HepG2 (cell line): Measurements from ENCODE around the gene OPRL1. TPM values are rescaled to one million over a fixed set of nuclear protein-coding genes. Genes with fewer than 3 reads are reported as not detected.
A peak's percentile ranks its signal among the peaks of the same experiment; 100 is the strongest.

Experiments used
- CC2D1A ChIP-seq: sonication (generic); formaldehyde crosslinking; IDR thresholded peaks from 2 replicates; pipeline ENCODE4 v1.8.1; 2023; ENCODE audit warnings: mild to moderate bottlenecking, missing genetic modification reagents
- CCAR2 ChIP-seq: fragments of 200-400 bp; formaldehyde crosslinking; optimal IDR thresholded peaks from 2 replicates; pipeline ENCODE3; 2018; ENCODE audit warnings: low read depth, mild to moderate bottlenecking, low read length, moderate library complexity
- FOXJ3 ChIP-seq: sonication (generic); formaldehyde crosslinking; IDR thresholded peaks from 2 replicates; pipeline ENCODE4 v1.4.0; 2020; ENCODE audit warnings: missing genetic modification reagents, mild to moderate bottlenecking, borderline replicate concordance
- GPN1 ChIP-seq: sonication (generic); formaldehyde crosslinking; IDR thresholded peaks from 2 replicates; pipeline ENCODE4 v1.5.1; 2020; ENCODE audit warnings: missing genetic modification reagents, borderline replicate concordance
- KDM2A ChIP-seq: sonication (generic); formaldehyde crosslinking; IDR thresholded peaks from 2 replicates; pipeline ENCODE4 v1.4.0; 2020; ENCODE audit warnings: low read depth, missing genetic modification reagents, borderline replicate concordance
- MAFK ChIP-seq, 2 experiments: IDR thresholded peaks in 1 of 2; conservative IDR thresholded peaks in 1 of 2; 2 replicates each; pipeline ENCODE4 v1.6.1; 2011; ENCODE audit warnings: improper control_type of control experiment in 2 of 2, low read length in 2 of 2
- MEF2D ChIP-seq: sonication (generic); formaldehyde crosslinking; IDR thresholded peaks from 2 replicates; pipeline ENCODE4 v1.5.1; 2020; ENCODE audit warnings: mild to moderate bottlenecking, missing genetic modification reagents
- NFE2L1 ChIP-seq: sonication (generic); formaldehyde crosslinking; IDR thresholded peaks from 2 replicates; pipeline ENCODE4 v1.4.0; 2020; ENCODE audit warnings: missing genetic modification reagents, mild to moderate bottlenecking, borderline replicate concordance
- PLRG1 ChIP-seq: fragments of 450-650 bp; conservative IDR thresholded peaks from 2 replicates; pipeline ENCODE4 v1.6.1; 2016
- RBM39 ChIP-seq: fragments of 200-400 bp; formaldehyde crosslinking; IDR thresholded peaks from one replicate; pipeline ENCODE4 v1.6.1; 2018; ENCODE audit warnings: antibody characterized with exemption, mild to moderate bottlenecking, low read depth, low read length; ENCODE audit not compliant: poor library complexity, severe bottlenecking
- REXO4 ChIP-seq: sonication (generic); formaldehyde crosslinking; IDR thresholded peaks from 2 replicates; pipeline ENCODE4 v1.8.0; 2022; ENCODE audit warnings: missing genetic modification reagents, mild to moderate bottlenecking, borderline replicate concordance
- SMAD9 ChIP-seq: sonication (generic); formaldehyde crosslinking; IDR thresholded peaks from 2 replicates; pipeline ENCODE4 v1.5.1; 2020; ENCODE audit warnings: mild to moderate bottlenecking, missing genetic modification reagents
- SNAPC2 ChIP-seq: sonication (generic); formaldehyde crosslinking; IDR thresholded peaks from 2 replicates; pipeline ENCODE4 v1.8.1; 2022; ENCODE audit warnings: mild to moderate bottlenecking, missing genetic modification reagents
- TCF7L2 ChIP-seq: IDR thresholded peaks from 2 replicates; pipeline ENCODE4 v1.6.1; 2011; ENCODE audit warnings: mild to moderate bottlenecking, low read depth, low read length, moderate library complexity
- TEAD3 ChIP-seq: optimal IDR thresholded peaks from 2 replicates; pipeline ENCODE3; 2016; ENCODE audit warnings: borderline replicate concordance
- ZFP41 ChIP-seq: sonication (generic); formaldehyde crosslinking; IDR thresholded peaks from 2 replicates; pipeline ENCODE4 v1.4.0; 2020; ENCODE audit warnings: mild to moderate bottlenecking, missing genetic modification reagents, borderline replicate concordance
- ZKSCAN8 ChIP-seq: IDR thresholded peaks from 2 replicates; pipeline ENCODE4 v1.6.1; 2016; ENCODE audit warnings: borderline replicate concordance, missing genetic modification reagents, missing compliant biosample characterization
- ZNF235 ChIP-seq: sonication (generic); formaldehyde crosslinking; IDR thresholded peaks from 2 replicates; pipeline ENCODE4 v1.8.1; 2023; ENCODE audit warnings: mild to moderate bottlenecking, missing genetic modification reagents, borderline replicate concordance
- ZNF251 ChIP-seq: sonication (generic); formaldehyde crosslinking; IDR thresholded peaks from 2 replicates; pipeline ENCODE4 v1.9.0; 2021; ENCODE audit warnings: mild to moderate bottlenecking, missing genetic modification reagents
- ZNF253 ChIP-seq: sonication (generic); formaldehyde crosslinking; IDR thresholded peaks from 2 replicates; pipeline ENCODE4 v1.8.0; 2022; ENCODE audit warnings: mild to moderate bottlenecking, missing genetic modification reagents, borderline replicate concordance
- ZNF292 ChIP-seq: sonication (generic); formaldehyde crosslinking; IDR thresholded peaks from 2 replicates; pipeline ENCODE4 v1.8.1; 2022; ENCODE audit warnings: mild to moderate bottlenecking, low read depth, missing genetic modification reagents, borderline replicate concordance
- ZNF34 ChIP-seq: sonication (generic); formaldehyde crosslinking; IDR thresholded peaks from 2 replicates; pipeline ENCODE4 v1.4.0; 2020; ENCODE audit warnings: mild to moderate bottlenecking, missing genetic modification reagents, borderline replicate concordance
- ZNF549 ChIP-seq: sonication (generic); formaldehyde crosslinking; IDR thresholded peaks from 2 replicates; pipeline ENCODE4 v1.5.0; 2020; ENCODE audit warnings: missing genetic modification reagents
- ZNF564 ChIP-seq: sonication (generic); formaldehyde crosslinking; IDR thresholded peaks from 2 replicates; pipeline ENCODE4 v1.8.1; 2023; ENCODE audit warnings: mild to moderate bottlenecking, missing genetic modification reagents
- ZNF572 ChIP-seq: sonication (generic); formaldehyde crosslinking; IDR thresholded peaks from 2 replicates; pipeline ENCODE4 v1.5.1; 2020; ENCODE audit warnings: mild to moderate bottlenecking, missing genetic modification reagents
- ZNF577 ChIP-seq: sonication (generic); formaldehyde crosslinking; IDR thresholded peaks from 2 replicates; pipeline ENCODE4 v1.4.0; 2020; ENCODE audit warnings: mild to moderate bottlenecking, low read depth, missing genetic modification reagents, borderline replicate concordance
- ZNF616 ChIP-seq: sonication (generic); formaldehyde crosslinking; IDR thresholded peaks from 2 replicates; pipeline ENCODE4 v1.5.0; 2020; ENCODE audit warnings: low read depth, mild to moderate bottlenecking, missing genetic modification reagents
- ZNF629 ChIP-seq: sonication (generic); formaldehyde crosslinking; conservative IDR thresholded peaks from 2 replicates; pipeline ENCODE4 v1.5.0; 2020; ENCODE audit warnings: missing genetic modification reagents
- ZNF678 ChIP-seq: sonication (generic); formaldehyde crosslinking; IDR thresholded peaks from 2 replicates; pipeline ENCODE4 v1.4.0; 2020; ENCODE audit warnings: mild to moderate bottlenecking, missing genetic modification reagents
- ZNF746 ChIP-seq: sonication (generic); formaldehyde crosslinking; IDR thresholded peaks from 2 replicates; pipeline ENCODE4 v1.8.0; 2022; ENCODE audit warnings: mild to moderate bottlenecking, missing genetic modification reagents
- polyA plus RNA-seq, 8 experiments: library from polyadenylated mRNA; depleted of rRNA in 3 of 8; stranded (reverse) in 7 of 8; unstranded in 1 of 8; fragments of >200 nt; fragmentation: Illumina TruSeq in 4 of 8; extraction: Trizol in 4 of 8; gene quantifications; 2 replicates each; pipeline versions ENCODE4 v1.2.1 to v1.2.3, GENCODE V29; 2011 to 2016; ENCODE audit warnings: low read depth in 4 of 8, missing spikeins in 1 of 8, mixed read lengths in 1 of 8; ENCODE audit not compliant: insufficient read depth in 1 of 8
- total RNA-seq, 5 experiments: library from RNA; depleted of rRNA; stranded (reverse); fragments of >200 nt; fragmentation: Illumina TruSeq; extraction: Trizol; gene quantifications; 2 replicates each; pipeline ENCODE4 v1.2.3, GENCODE V29; 2016; ENCODE audit warnings: low read depth in 1 of 5
- TF ChIP-seq, protein P1 (sequence below): IDR thresholded peaks from 2 replicates; pipeline ENCODE4 v1.6.1; 2016; ENCODE audit warnings: missing compliant biosample characterization, missing genetic modification reagents, borderline replicate concordance

OPRL1 gene
- total and polyA plus RNA-seq, 2 of the 13 experiments (the other 11 are each of a cell fraction or from before 2014, with no cell fraction given) = 0.35 to 0.71 TPM

DNA sequence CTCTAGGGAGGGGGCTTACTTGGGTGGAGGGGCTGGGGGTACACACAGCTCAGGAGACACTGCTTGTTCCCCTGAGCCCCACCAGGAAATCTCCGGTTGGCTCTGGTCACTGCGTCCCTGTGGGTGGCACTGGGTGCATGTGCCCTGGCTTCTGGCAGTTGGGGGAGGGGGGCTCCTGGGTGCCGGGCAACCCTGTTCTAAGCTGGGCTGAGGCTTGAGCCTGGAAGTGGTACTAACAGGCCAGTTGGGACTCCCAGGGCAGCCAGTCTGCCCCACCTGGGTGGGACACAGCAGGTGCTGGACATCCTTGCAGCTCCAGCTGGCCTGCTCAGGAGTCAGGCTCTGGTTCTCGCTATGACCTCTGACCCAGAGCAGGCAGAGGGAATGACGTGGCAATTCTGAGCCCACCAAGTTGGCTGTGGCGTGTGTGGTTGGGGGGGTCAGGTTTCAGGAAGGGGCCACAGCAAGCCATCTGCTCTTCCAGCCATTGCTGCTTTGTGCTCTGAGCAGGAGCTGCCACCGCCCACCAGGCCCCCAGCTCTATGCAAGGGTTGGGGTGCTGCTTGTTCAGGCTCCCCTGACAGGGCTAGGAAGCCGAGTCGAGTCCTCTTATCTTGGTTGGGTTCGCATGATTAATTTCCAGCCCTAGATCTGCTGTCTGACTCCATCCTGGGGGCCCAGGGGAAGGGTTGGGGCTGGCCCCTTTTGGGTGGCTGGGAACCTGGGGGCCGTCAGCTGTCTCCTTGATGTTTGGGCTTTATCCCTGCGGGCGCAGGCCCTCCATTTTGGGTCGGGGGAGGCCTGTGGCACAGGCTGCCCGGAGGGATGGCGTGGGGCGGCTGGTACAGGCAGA, 43.3 kb upstream of the OPRL1 start (continued):
- TF ChIP-seq GPN1 (CRISPR knock-in tag) (0 out of 2 replicates have a peak, but pooled peaks have one; percentile 32), RBM39 (peak; percentile 30), ZNF34 (no peak), SNAPC2 (peak; percentile 87; the same call in 1 of the 2 replicates), REXO4 (no peak), ZNF292 (CRISPR knock-in tag) (no peak), ZNF678 (CRISPR knock-in tag) (no peak; the same call in 1 of the 2 replicates), MAFK (conservative IDR thresholded peaks at IDR 0.05 in 1 of 2, IDR thresholded peaks at IDR 0.05 in 1 of 2; ENCODE audit: low read length in 2 of 2) (peak; percentile 30 to 45; a peak in 1 of 4 replicates), TEAD3 (CRISPR knock-in tag) (no peak), ZFP41 (CRISPR knock-in tag) (no peak), NFE2L1 (CRISPR knock-in tag) (no peak), CCAR2 (peak; percentile 79), ZNF564 (CRISPR knock-in tag) (peak; percentile 77), CC2D1A (CRISPR knock-in tag) (no peak), ZKSCAN8 (no peak), SMAD9 (CRISPR knock-in tag) (peak; percentile 32; the same call in 1 of the 2 replicates), ZNF251 (no peak), ZNF549 (no peak), FOXJ3 (CRISPR knock-in tag) (no peak), ZNF235 (CRISPR knock-in tag) (peak; percentile 98), ZNF253 (CRISPR knock-in tag) (no peak), MEF2D (CRISPR knock-in tag) (0 out of 2 replicates have a peak, but pooled peaks have one; percentile 7), TCF7L2 (no peak), ZNF746 (CRISPR knock-in tag) (peak; percentile 30; the same call in 1 of the 2 replicates), PLRG1 (no peak), ZNF616 (CRISPR knock-in tag) (peak; percentile 38; the same call in 1 of the 2 replicates), ZNF572 (CRISPR knock-in tag) (peak; percentile 70; the same call in 1 of the 2 replicates), ZNF629 (CRISPR knock-in tag) (no peak; the same call in 1 of the 2 replicates), ZNF577 (CRISPR knock-in tag) (no peak), KDM2A (CRISPR knock-in tag) (peak; percentile 79; the same call in 1 of the 2 replicates)
- TF ChIP-seq, protein P1, sequence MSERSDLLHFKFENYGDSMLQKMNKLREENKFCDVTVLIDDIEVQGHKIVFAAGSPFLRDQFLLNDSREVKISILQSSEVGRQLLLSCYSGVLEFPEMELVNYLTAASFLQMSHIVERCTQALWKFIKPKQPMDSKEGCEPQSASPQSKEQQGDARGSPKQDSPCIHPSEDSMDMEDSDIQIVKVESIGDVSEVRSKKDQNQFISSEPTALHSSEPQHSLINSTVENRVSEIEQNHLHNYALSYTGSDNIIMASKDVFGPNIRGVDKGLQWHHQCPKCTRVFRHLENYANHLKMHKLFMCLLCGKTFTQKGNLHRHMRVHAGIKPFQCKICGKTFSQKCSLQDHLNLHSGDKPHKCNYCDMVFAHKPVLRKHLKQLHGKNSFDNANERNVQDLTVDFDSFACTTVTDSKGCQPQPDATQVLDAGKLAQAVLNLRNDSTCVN (CRISPR knock-in tag) = peak; percentile 10; the same call in 1 of the 2 replicates
